ENCODE data around the gene GAPT.

- TF ChIP-seq, protein P1, sequence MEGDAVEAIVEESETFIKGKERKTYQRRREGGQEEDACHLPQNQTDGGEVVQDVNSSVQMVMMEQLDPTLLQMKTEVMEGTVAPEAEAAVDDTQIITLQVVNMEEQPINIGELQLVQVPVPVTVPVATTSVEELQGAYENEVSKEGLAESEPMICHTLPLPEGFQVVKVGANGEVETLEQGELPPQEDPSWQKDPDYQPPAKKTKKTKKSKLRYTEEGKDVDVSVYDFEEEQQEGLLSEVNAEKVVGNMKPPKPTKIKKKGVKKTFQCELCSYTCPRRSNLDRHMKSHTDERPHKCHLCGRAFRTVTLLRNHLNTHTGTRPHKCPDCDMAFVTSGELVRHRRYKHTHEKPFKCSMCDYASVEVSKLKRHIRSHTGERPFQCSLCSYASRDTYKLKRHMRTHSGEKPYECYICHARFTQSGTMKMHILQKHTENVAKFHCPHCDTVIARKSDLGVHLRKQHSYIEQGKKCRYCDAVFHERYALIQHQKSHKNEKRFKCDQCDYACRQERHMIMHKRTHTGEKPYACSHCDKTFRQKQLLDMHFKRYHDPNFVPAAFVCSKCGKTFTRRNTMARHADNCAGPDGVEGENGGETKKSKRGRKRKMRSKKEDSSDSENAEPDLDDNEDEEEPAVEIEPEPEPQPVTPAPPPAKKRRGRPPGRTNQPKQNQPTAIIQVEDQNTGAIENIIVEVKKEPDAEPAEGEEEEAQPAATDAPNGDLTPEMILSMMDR (optimal IDR thresholded peaks at IDR 0.05 in 1 of 3, IDR thresholded peaks at IDR 0.05 in 1 of 3, conservative IDR thresholded peaks at IDR 0.05 in 1 of 3; ENCODE audit: extremely low read depth in 1 of 3, insufficient read depth in 2 of 3, low read length in 3 of 3) = no peak
- no peak for TF ChIP-seq EZH2 (IDR thresholded peaks at IDR 0.05; ENCODE audit: low read length)
Measured at GRCh38 chr5:58501778-58502417, 10.7 kb downstream of the GAPT start.

Measured in keratinocyte (primary cell).